Type B pancreatic cell (in vitro differentiated cells): ENCODE measurements around the gene CPNE1. TPM values are rescaled to one million over a fixed set of nuclear protein-coding genes. Genes with fewer than 3 reads are reported as not detected.

Experiments used
- DNase-seq: peaks from one replicate; pipeline ENCODE4 v3.0.0; 2021; ENCODE audit warnings: mixed read lengths; ENCODE audit not compliant: unreplicated experiment; ENCODE audit errors: extremely low spot score
- H3K27ac Mint-ChIP-seq: 2 replicates; pipeline ENCODE4 v1.8.0; 2021; ENCODE audit warnings: mild to moderate bottlenecking, mixed read lengths
- H3K27me3 Mint-ChIP-seq: 2 replicates; pipeline ENCODE4 v1.8.0; 2021; ENCODE audit warnings: mixed read lengths
- H3K36me3 Mint-ChIP-seq: 2 replicates; pipeline ENCODE4 v1.8.0; 2021; ENCODE audit warnings: mixed read lengths
- H3K4me1 Mint-ChIP-seq: one replicate; pipeline ENCODE4 v1.8.0; 2021; ENCODE audit warnings: mixed read lengths; ENCODE audit not compliant: unreplicated experiment
- H3K4me3 Mint-ChIP-seq: 2 replicates; pipeline ENCODE4 v1.8.0; 2021; ENCODE audit warnings: mild to moderate bottlenecking, mixed read lengths
- H3K9me3 Mint-ChIP-seq: 2 replicates; pipeline ENCODE4 v1.8.0; 2021; ENCODE audit warnings: mixed read lengths
- total RNA-seq: library from RNA; stranded (reverse); gene quantifications from 2 replicates; pipeline ENCODE4 v1.2.1, GENCODE V29; 2021; ENCODE audit warnings: low replicate concordance
- TF ChIP-seq, protein P1 (sequence below): fragments of 200-600 bp; sonication (generic); conservative IDR thresholded peaks from 2 replicates; pipeline ENCODE4 v1.5.0; 2021; ENCODE audit warnings: antibody characterized with exemption, mild to moderate bottlenecking

CPNE1 gene
- total RNA-seq, 1 donor from 2014 or later = 192 TPM

DNA sequence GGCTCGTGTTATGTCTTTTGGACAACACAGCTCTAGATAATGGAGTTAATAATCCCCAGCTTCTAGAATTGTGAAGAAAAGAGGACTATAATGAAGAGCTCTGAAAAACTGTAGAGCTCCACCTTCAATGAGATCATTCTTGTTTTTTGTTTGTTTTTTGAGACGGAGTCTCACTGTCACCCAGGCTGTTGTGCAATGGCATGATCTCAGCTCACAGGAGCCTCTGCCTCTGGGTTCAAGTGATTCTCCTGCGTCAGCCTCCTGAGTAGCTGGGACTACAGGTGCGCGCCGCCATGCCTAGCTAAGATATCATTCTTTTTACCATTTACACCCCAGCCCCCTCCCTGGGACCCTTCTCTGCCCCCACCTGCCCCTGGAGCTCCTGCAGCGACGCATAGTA lies 86.2 kb downstream of the CPNE1 start:
- Mint-ChIP-seq H3K27ac (no peak overlapping the region), H3K4me3 (no peak overlapping the region), H3K27me3 (no peaks in the 10 kb centered on the region), H3K9me3 (peaks cover 5% of the 10 kb centered on the region), H3K36me3 (no peaks in the 10 kb centered on the region), H3K4me1 (no peaks in the 10 kb centered on the region)
- DNase-seq = no peak
- TF ChIP-seq, protein P1, sequence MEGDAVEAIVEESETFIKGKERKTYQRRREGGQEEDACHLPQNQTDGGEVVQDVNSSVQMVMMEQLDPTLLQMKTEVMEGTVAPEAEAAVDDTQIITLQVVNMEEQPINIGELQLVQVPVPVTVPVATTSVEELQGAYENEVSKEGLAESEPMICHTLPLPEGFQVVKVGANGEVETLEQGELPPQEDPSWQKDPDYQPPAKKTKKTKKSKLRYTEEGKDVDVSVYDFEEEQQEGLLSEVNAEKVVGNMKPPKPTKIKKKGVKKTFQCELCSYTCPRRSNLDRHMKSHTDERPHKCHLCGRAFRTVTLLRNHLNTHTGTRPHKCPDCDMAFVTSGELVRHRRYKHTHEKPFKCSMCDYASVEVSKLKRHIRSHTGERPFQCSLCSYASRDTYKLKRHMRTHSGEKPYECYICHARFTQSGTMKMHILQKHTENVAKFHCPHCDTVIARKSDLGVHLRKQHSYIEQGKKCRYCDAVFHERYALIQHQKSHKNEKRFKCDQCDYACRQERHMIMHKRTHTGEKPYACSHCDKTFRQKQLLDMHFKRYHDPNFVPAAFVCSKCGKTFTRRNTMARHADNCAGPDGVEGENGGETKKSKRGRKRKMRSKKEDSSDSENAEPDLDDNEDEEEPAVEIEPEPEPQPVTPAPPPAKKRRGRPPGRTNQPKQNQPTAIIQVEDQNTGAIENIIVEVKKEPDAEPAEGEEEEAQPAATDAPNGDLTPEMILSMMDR = no peak

DNA sequence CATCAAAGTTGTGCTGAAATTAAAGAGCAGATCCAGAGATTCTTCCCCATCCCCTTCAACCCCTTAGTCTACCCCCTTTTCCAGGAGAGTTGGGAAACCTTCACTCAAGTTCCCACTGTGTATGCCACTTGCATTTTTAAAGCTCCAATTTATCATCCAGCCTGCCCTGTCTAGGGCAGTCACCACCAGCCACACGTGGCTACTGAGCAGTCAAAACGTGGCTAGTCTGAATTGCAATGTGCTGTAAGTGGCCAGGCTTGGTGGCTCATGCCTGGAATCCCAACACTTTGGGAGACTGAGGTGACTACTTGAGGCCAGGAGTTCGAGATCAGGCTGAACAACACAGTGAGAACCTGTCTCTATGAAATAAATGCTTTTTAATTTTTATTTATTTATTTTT lies 87.9 kb downstream of the CPNE1 start:
- Mint-ChIP-seq H3K27me3 (no peaks in the 10 kb centered on the region), H3K36me3 (no peaks in the 10 kb centered on the region)
- TF ChIP-seq, protein P1 = no peak

More for the DNA sequence above, 87.9 kb downstream of the CPNE1 start:
- peaks cover 5% of the 10 kb centered on the region for H3K9me3 Mint-ChIP-seq
- DNase-seq = no peak
- no peaks in the 10 kb centered on the region for H3K4me1 Mint-ChIP-seq
- no peak overlapping the region for H3K4me3 Mint-ChIP-seq
- H3K27ac Mint-ChIP-seq = no peak overlapping the region

Other genes starting within 250 kb of the CPNE1 start
- 1.3 TPM in 1 of 2 replicates, not detected in the other for gene GDF5, start 226.7 kb downstream of the CPNE1 start, total RNA-seq
- 48.7 and 57.1 TPM in 2 replicates for gene CEP250, start 209.3 kb downstream of the CPNE1 start, total RNA-seq
- gene C20orf173, start 135.2 kb downstream of the CPNE1 start, total RNA-seq = not detected in 2 replicates
- 264 and 288 TPM in 2 replicates for gene ERGIC3, start 122.8 kb downstream of the CPNE1 start, total RNA-seq
- 1.6 and 2.4 TPM in 2 replicates for gene SPAG4, start 49.1 kb downstream of the CPNE1 start, total RNA-seq
- 122 and 153 TPM in 2 replicates for gene RBM12, start within 50 bp of the CPNE1 start, total RNA-seq
- 26.7 and 29.9 TPM in 2 replicates for gene NFS1, start 34.5 kb upstream of the CPNE1 start, total RNA-seq
- gene ROMO1, start 34.5 kb upstream of the CPNE1 start, total RNA-seq = 131 and 160 TPM in 2 replicates
- 361 and 398 TPM in 2 replicates for gene RBM39, start 77.4 kb upstream of the CPNE1 start, total RNA-seq
- gene PHF20, start 107.1 kb upstream of the CPNE1 start, total RNA-seq = 33.4 and 37.6 TPM in 2 replicates